B cell (primary cell): Measurements from ENCODE around the gene NUP210.

Experiments
- EZH2 ChIP-seq: IDR thresholded peaks from 2 replicates; pipeline ENCODE4 v1.6.1; 2012; ENCODE audit warnings: borderline replicate concordance, low read depth, mild to moderate bottlenecking, moderate library complexity, low read length; ENCODE audit not compliant: insufficient read depth, poor library complexity, severe bottlenecking
- TF ChIP-seq, protein P1 (sequence below): fragments of 200-600 bp; IDR thresholded peaks from one replicate; pipeline ENCODE4 v1.8.0; 2022; ENCODE audit warnings: antibody characterized with exemption, mild to moderate bottlenecking

DNA sequence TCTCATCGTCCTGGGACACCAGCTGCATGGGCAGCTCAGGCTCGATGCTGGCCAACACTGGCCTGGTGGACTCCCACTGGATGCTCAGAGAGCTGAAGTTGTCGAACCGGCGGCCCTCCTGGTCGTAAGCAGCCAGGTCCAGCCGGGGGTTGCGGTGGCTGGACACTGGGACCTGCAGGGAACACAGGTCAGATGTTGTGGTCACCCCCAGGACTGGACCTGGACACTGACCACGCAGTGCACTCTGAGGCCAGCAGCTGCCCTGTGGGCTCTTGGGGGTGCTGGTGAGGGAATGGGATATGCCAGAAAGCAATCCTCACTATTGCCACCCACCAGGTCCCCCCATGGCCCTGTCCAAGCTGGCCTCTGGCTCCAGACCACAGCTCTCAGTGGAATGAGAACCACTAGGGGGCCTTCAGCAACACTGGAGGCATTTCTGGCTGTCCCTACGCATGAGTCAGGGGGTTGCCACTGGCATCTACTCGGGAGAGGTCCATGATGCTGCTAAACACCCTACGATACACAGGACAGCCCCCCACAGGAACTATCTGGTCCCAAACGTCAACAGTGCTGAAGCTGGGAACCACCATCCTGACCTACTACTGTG, 66.1 kb downstream of the NUP210 start:
- TF ChIP-seq, protein P1, sequence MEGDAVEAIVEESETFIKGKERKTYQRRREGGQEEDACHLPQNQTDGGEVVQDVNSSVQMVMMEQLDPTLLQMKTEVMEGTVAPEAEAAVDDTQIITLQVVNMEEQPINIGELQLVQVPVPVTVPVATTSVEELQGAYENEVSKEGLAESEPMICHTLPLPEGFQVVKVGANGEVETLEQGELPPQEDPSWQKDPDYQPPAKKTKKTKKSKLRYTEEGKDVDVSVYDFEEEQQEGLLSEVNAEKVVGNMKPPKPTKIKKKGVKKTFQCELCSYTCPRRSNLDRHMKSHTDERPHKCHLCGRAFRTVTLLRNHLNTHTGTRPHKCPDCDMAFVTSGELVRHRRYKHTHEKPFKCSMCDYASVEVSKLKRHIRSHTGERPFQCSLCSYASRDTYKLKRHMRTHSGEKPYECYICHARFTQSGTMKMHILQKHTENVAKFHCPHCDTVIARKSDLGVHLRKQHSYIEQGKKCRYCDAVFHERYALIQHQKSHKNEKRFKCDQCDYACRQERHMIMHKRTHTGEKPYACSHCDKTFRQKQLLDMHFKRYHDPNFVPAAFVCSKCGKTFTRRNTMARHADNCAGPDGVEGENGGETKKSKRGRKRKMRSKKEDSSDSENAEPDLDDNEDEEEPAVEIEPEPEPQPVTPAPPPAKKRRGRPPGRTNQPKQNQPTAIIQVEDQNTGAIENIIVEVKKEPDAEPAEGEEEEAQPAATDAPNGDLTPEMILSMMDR, result no peak
- TF ChIP-seq EZH2, result no peak
